ENCODE data around the gene RHBDD1.

Gene RHBDD1

DNA sequence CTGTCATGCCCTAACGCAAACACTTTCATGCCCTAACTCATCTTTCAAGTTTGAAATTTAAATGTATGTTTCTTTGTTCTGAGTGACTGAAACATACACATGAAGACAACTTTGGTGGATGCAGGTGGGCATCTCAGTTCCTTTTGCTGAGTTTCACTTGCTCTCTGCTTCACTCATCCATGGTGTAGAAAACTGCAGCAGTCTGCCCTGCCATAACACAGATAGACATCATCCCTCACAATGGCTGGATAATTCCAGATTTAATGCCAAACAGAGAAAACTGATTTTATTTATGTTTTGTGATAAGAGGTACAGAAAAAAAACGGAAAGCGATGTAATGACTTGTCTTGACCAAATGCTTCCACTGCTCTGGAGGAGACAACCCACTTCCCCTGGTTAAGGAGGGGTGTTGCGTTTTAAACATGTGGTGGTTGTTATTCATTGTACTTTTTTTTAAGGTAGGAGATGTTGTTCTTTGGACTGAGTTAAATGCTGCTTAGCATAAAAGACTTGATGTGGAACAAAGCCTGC lies 70.4 kb downstream of the RHBDD1 start:
- peak overlapping the region; percentile 36 for H3K4me2 ChIP-seq
- peaks cover 19% of the 10 kb centered on the region for H3K4me1 ChIP-seq
- H4K20me1 ChIP-seq, result no peaks in the 10 kb centered on the region
- H3K9me3 ChIP-seq, result no peaks in the 10 kb centered on the region
- H3K9ac ChIP-seq, result no peak overlapping the region
- no peak overlapping the region for H3K4me3 ChIP-seq
- no peak overlapping the region for H3K27ac ChIP-seq
- no peak for TF ChIP-seq Cebpa-rat (IDR thresholded peaks at IDR 0.05)
- H3K36me3 ChIP-seq, result peaks cover 22% of the 10 kb centered on the region
- H3K27me3 ChIP-seq, result no peaks in the 10 kb centered on the region

GRCh38 chr2:226909126-226909525 lies 73.3 kb downstream of the RHBDD1 start:
- Histone ChIP-seq H3K4me2 (no peak overlapping the region), H3K4me3 (no peak overlapping the region), H3K9ac (no peak overlapping the region)

GRCh38 chr2:226909836-226910235 lies 74.0 kb downstream of the RHBDD1 start:
- no peak for TF ChIP-seq Cebpa-rat (IDR thresholded peaks at IDR 0.05)
- peaks cover 22% of the 10 kb centered on the region for H3K36me3 ChIP-seq
- no peak overlapping the region for H3K27ac ChIP-seq
- H3K9ac ChIP-seq, result no peak overlapping the region
- no peaks in the 10 kb centered on the region for H4K20me1 ChIP-seq
- H3K4me2 ChIP-seq, result no peak overlapping the region
- H3K27me3 ChIP-seq, result no peaks in the 10 kb centered on the region
- H3K4me1 ChIP-seq, result peaks cover 19% of the 10 kb centered on the region
- H3K9me3 ChIP-seq, result no peaks in the 10 kb centered on the region
- no peak overlapping the region for H3K4me3 ChIP-seq

More at GRCh38 chr2:226909126-226909525, 73.3 kb downstream of the RHBDD1 start:
- no peak for TF ChIP-seq Cebpa-rat (IDR thresholded peaks at IDR 0.05)
- no peaks in the 10 kb centered on the region for H3K9me3 ChIP-seq
- H3K27me3 ChIP-seq, result no peaks in the 10 kb centered on the region
- no peak overlapping the region for H3K27ac ChIP-seq
- peaks cover 22% of the 10 kb centered on the region for H3K36me3 ChIP-seq
- H3K4me1 ChIP-seq, result peaks cover 19% of the 10 kb centered on the region
- no peaks in the 10 kb centered on the region for H4K20me1 ChIP-seq

DNA sequence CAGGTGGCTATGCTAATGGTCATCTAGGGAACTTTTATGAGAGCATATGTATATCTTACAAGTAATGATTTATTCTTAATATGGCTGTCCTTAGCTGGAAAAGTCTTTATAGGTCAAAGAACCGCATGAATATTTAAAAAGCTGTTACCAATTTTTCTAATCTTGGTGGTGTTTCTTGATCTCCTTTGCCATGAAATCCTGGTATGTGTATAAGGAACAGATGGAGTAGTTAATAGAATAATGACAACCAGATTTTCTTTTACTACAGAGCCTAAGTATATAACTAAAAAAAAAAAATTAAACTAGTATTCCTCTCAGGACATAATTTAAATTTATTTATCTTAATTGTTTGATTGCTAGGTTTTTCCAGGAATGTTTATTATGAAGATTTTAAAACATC lies 74.5 kb downstream of the RHBDD1 start:
- Histone ChIP-seq H3K36me3 (peaks cover 22% of the 10 kb centered on the region), H3K27me3 (no peaks in the 10 kb centered on the region), H4K20me1 (no peaks in the 10 kb centered on the region), H3K4me3 (no peak overlapping the region), H3K9me3 (no peaks in the 10 kb centered on the region), H3K9ac (no peak overlapping the region), H3K4me1 (peaks cover 18% of the 10 kb centered on the region), H3K4me2 (no peak overlapping the region), H3K27ac (no peak overlapping the region)
- no peak for TF ChIP-seq Cebpa-rat (IDR thresholded peaks at IDR 0.05)

DNA sequence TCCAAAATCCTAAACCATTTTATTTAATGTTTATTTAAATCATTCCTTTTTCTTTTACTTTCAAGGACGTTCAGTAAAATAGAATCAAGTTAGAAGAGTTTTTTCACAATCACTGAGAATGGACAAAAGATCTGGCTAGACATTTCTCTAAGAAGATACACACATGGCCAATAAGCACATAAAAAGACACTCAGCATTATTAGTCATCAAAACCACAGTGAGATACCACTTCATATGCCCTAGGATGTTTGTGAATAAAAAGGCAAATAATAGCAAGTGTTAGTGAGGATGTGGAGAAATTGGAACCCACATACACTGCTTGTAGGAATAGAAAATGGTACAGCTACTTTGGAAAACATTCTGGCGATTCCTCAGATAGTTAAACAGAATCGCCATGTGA lies 76.1 kb downstream of the RHBDD1 start:
- Histone ChIP-seq H3K27me3 (no peaks in the 10 kb centered on the region), H3K9ac (no peak overlapping the region), H4K20me1 (no peaks in the 10 kb centered on the region), H3K9me3 (no peaks in the 10 kb centered on the region), H3K4me3 (no peak overlapping the region), H3K4me2 (no peak overlapping the region), H3K27ac (no peak overlapping the region), H3K36me3 (peaks cover 22% of the 10 kb centered on the region), H3K4me1 (peaks cover 3% of the 10 kb centered on the region; the same call in 1 of the 2 replicates)
- no peak for TF ChIP-seq Cebpa-rat (IDR thresholded peaks at IDR 0.05)

DNA sequence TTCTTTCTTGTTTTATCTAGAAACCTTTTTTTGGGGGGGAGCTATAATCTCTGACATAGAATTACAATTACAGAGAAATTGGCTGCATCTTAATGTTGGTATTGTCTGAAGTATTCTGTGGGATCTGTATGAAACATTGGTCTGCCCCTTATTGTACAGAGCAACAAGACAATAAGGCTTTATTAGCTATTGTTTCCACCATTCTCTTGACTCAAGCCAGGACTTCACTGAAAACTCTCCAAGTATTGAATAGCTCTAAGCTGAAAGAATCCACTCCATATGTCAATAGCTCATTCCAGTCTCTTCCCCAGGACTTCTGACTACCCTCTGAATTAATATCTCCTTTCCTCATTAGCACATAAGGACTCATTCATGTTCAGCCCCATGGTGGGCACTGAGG lies 77.8 kb downstream of the RHBDD1 start:
- no peak for TF ChIP-seq Cebpa-rat (IDR thresholded peaks at IDR 0.05)
- H3K4me2 ChIP-seq, result no peak overlapping the region
- no peaks in the 10 kb centered on the region for H4K20me1 ChIP-seq
- no peak overlapping the region for H3K4me3 ChIP-seq
- H3K4me1 ChIP-seq, result no peaks in the 10 kb centered on the region
- no peaks in the 10 kb centered on the region for H3K27me3 ChIP-seq
- H3K36me3 ChIP-seq, result peaks cover 17% of the 10 kb centered on the region
- H3K9ac ChIP-seq, result no peak overlapping the region
- H3K9me3 ChIP-seq, result no peaks in the 10 kb centered on the region
- no peak overlapping the region for H3K27ac ChIP-seq

DNA sequence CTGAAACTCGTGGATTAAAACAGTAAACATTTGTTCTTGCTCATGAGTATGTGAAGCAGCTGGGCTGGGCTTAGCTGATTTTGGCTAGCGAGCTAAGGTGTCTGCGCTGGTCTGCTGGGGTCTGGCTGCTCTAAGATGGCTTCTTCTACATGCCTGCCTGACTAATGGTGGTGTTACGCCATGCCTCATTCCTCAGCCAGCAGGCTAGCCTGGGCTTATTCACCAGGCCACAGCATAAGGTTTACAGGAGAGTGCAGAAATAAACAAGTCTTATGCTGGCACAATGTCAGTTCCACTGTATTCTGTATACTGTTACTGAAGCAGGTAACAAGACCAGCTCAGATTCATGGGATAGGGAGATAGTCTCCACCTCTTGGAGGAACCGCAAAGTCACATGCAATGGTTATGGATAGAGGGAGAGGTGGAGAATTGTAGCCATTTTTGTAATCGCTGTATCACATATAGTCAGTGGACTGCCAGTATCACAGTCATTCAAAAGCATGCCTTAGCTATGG lies 80.0 kb downstream of the RHBDD1 start:
- no peaks in the 10 kb centered on the region for H4K20me1 ChIP-seq
- H3K9ac ChIP-seq, result no peak overlapping the region
- H3K27ac ChIP-seq, result no peak overlapping the region
- H3K27me3 ChIP-seq, result no peaks in the 10 kb centered on the region
- peaks cover 5% of the 10 kb centered on the region for H3K36me3 ChIP-seq
- H3K4me1 ChIP-seq, result no peaks in the 10 kb centered on the region
- H3K4me2 ChIP-seq, result no peak overlapping the region
- H3K4me3 ChIP-seq, result no peak overlapping the region
- TF ChIP-seq Cebpa-rat (IDR thresholded peaks at IDR 0.05), result no peak
- no peaks in the 10 kb centered on the region for H3K9me3 ChIP-seq

DNA sequence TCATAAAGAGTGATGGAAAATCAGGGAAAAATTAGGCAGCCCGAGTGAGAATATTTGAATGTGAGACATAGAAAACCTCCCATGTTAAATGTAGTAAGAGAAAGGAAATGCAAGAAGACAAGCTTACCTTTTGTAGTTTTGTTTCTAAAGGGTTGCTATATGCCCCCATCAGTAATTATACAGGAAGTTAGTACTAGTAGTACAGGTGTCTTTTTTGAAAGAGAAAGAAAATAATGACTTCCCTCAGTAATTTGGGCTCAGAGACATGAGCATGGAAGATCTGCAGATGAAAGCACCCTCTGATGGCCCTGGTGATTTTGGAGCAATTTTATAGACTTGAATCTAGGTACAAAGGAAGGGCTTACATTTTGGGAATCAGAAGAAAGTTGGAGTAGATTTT lies 80.8 kb downstream of the RHBDD1 start:
- Histone ChIP-seq H3K4me2 (no peak overlapping the region), H3K4me3 (no peak overlapping the region), H3K9ac (no peak overlapping the region), H3K4me1 (no peaks in the 10 kb centered on the region), H4K20me1 (no peaks in the 10 kb centered on the region), H3K9me3 (no peaks in the 10 kb centered on the region), H3K36me3 (peaks cover 5% of the 10 kb centered on the region), H3K27me3 (no peaks in the 10 kb centered on the region), H3K27ac (no peak overlapping the region)
- no peak for TF ChIP-seq Cebpa-rat (IDR thresholded peaks at IDR 0.05)

GRCh38 chr2:226932443-226932842 lies 96.6 kb downstream of the RHBDD1 start:
- H3K9me3 ChIP-seq, result no peaks in the 10 kb centered on the region
- no peak overlapping the region for H3K4me2 ChIP-seq
- TF ChIP-seq Cebpa-rat (IDR thresholded peaks at IDR 0.05), result no peak
- H3K27ac ChIP-seq, result no peak overlapping the region
- H3K4me1 ChIP-seq, result peaks cover 6% of the 10 kb centered on the region; the same call in 1 of the 2 replicates
- H3K27me3 ChIP-seq, result no peaks in the 10 kb centered on the region
- no peak overlapping the region for H3K9ac ChIP-seq
- H4K20me1 ChIP-seq, result no peaks in the 10 kb centered on the region
- H3K4me3 ChIP-seq, result no peak overlapping the region
- no peaks in the 10 kb centered on the region for H3K36me3 ChIP-seq

GRCh38 chr2:226934546-226935201 lies 98.8 kb downstream of the RHBDD1 start:
- Histone ChIP-seq H3K4me3 (no peak overlapping the region), H3K4me1 (peaks cover 6% of the 10 kb centered on the region; the same call in 1 of the 2 replicates), H3K27ac (no peak overlapping the region), H3K27me3 (no peaks in the 10 kb centered on the region), H3K9me3 (no peaks in the 10 kb centered on the region), H3K4me2 (no peak overlapping the region), H3K36me3 (no peaks in the 10 kb centered on the region), H4K20me1 (no peaks in the 10 kb centered on the region), H3K9ac (no peak overlapping the region)
- TF ChIP-seq Cebpa-rat (IDR thresholded peaks at IDR 0.05), result no peak

Data from BLaER1 (cell line).